ENCODE data around the gene SLCO1C1.

- TF ChIP-seq CTCF (IDR thresholded peaks at IDR 0.05) (no peak), POLR2A (IDR thresholded peaks at IDR 0.05) (no peak)
Observed at GRCh38 chr12:20722142-20722541, 27.0 kb downstream of the SLCO1C1 start.
